ENCODE results near the gene TP53AIP1.

DNA sequence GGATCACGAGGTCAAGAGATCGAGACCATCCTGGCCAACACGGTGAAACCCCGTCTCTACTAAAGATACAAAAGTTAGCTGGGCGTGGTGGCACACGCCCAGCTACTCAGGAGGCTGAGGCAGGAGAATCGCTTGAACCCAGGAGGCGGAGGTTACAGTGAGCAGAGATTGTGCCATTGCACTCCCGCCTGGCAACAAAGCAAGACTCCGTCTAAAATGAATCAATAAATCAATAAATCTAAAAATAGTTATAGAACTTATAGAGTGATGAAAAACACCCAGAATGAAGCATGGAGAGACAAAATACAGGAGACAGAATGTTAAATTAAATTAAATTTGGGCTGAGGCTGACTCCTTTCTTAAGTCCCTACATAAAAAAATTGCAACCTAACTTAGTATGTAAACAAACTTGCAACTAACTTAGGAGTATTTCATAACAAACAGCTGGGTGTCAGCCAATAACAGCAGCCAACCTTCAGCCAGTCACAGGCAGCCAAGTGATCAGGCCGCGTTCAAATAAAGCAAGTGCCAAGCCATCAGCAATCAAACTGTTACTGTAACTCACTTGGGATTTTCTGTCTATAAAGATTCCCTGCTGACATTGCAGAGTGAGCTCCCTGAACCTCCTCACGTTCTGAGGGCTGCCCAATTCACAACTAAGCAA lies 7.3 kb upstream of the TP53AIP1 start:
- no peak for TF ChIP-seq POLR2A (IDR thresholded peaks at IDR 0.05)
- TF ChIP-seq, protein P1, sequence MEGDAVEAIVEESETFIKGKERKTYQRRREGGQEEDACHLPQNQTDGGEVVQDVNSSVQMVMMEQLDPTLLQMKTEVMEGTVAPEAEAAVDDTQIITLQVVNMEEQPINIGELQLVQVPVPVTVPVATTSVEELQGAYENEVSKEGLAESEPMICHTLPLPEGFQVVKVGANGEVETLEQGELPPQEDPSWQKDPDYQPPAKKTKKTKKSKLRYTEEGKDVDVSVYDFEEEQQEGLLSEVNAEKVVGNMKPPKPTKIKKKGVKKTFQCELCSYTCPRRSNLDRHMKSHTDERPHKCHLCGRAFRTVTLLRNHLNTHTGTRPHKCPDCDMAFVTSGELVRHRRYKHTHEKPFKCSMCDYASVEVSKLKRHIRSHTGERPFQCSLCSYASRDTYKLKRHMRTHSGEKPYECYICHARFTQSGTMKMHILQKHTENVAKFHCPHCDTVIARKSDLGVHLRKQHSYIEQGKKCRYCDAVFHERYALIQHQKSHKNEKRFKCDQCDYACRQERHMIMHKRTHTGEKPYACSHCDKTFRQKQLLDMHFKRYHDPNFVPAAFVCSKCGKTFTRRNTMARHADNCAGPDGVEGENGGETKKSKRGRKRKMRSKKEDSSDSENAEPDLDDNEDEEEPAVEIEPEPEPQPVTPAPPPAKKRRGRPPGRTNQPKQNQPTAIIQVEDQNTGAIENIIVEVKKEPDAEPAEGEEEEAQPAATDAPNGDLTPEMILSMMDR (IDR thresholded peaks at IDR 0.05): no peak
